ENCODE results near the gene ANKRD36. TPM values are rescaled to one million over a fixed set of nuclear protein-coding genes. Genes with fewer than 3 reads are reported as not detected.
"Not testable (repeated sequence)": the region's sequence is repeated elsewhere in the genome, so short reads cannot be mapped to it uniquely, and the experiment has no call there.

The ANKRD36 gene
- total RNA-seq, 1 donor from 2014 or later, result 9.9 TPM

GRCh38 chr2:97266449-97266848 is 153.5 kb downstream of the ANKRD36 start:
- H3K4me3 ChIP-seq (ENCODE audit: low read depth, low read length); H3K27me3 ChIP-seq (ENCODE audit: control insufficient read depth, insufficient read depth, low read length); H3K36me3 ChIP-seq (ENCODE audit: control insufficient read depth, insufficient read depth, low read length); DNase-seq (ENCODE audit: low read depth): not testable (repeated sequence)

GRCh38 chr2:97267411-97268074 is 154.6 kb downstream of the ANKRD36 start:
- H3K27me3 ChIP-seq (ENCODE audit: control insufficient read depth, insufficient read depth, low read length), result no peaks in the 10 kb centered on the region
- H3K36me3 ChIP-seq (ENCODE audit: control insufficient read depth, insufficient read depth, low read length), result no peaks in the 10 kb centered on the region
- H3K4me3 ChIP-seq (ENCODE audit: low read depth, low read length), result no peak overlapping the region
- no peak for DNase-seq (ENCODE audit: low read depth)
- TF ChIP-seq, protein P1, sequence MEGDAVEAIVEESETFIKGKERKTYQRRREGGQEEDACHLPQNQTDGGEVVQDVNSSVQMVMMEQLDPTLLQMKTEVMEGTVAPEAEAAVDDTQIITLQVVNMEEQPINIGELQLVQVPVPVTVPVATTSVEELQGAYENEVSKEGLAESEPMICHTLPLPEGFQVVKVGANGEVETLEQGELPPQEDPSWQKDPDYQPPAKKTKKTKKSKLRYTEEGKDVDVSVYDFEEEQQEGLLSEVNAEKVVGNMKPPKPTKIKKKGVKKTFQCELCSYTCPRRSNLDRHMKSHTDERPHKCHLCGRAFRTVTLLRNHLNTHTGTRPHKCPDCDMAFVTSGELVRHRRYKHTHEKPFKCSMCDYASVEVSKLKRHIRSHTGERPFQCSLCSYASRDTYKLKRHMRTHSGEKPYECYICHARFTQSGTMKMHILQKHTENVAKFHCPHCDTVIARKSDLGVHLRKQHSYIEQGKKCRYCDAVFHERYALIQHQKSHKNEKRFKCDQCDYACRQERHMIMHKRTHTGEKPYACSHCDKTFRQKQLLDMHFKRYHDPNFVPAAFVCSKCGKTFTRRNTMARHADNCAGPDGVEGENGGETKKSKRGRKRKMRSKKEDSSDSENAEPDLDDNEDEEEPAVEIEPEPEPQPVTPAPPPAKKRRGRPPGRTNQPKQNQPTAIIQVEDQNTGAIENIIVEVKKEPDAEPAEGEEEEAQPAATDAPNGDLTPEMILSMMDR (IDR thresholded peaks at IDR 0.05; ENCODE audit: insufficient read depth, low read length, poor library complexity, severe bottlenecking), result no peak

GRCh38 chr2:97268075-97268591 is 155.2 kb downstream of the ANKRD36 start:
- not testable (repeated sequence) for H3K36me3 ChIP-seq (ENCODE audit: control insufficient read depth, insufficient read depth, low read length); DNase-seq (ENCODE audit: low read depth); H3K4me3 ChIP-seq (ENCODE audit: low read depth, low read length); H3K27me3 ChIP-seq (ENCODE audit: control insufficient read depth, insufficient read depth, low read length)

- not testable (repeated sequence) for H3K4me3 ChIP-seq (ENCODE audit: low read depth, low read length); H3K27me3 ChIP-seq (ENCODE audit: control insufficient read depth, insufficient read depth, low read length); H3K36me3 ChIP-seq (ENCODE audit: control insufficient read depth, insufficient read depth, low read length); DNase-seq (ENCODE audit: low read depth)
These were observed 163.4 kb downstream of the ANKRD36 start for GRCh38 chr2:97276232-97276798.

- not testable (repeated sequence) for DNase-seq (ENCODE audit: low read depth); H3K4me3 ChIP-seq (ENCODE audit: low read depth, low read length); H3K36me3 ChIP-seq (ENCODE audit: control insufficient read depth, insufficient read depth, low read length)
These were observed 172.2 kb downstream of the ANKRD36 start for GRCh38 chr2:97285187-97285586.

DNA sequence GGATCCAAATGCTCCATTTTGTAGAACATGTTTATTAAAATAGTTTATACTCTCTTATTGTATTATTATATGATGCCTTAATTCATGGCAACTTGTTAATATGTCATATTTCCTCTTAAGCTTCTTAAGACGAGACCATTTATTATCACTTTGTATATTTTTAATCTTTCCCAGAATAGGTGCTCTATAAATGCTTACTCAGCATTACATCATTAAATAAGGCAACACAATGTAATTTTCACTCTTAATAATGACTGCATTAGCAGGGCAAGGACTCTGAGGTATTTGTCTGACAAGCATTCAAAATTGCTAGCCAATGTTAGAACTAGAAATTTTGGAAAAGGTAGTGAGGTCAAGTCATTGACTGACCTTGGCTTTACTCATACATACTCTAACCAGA is 180.7 kb downstream of the ANKRD36 start:
- H3K36me3 ChIP-seq (ENCODE audit: control insufficient read depth, insufficient read depth, low read length); DNase-seq (ENCODE audit: low read depth); H3K27me3 ChIP-seq (ENCODE audit: control insufficient read depth, insufficient read depth, low read length); H3K4me3 ChIP-seq (ENCODE audit: low read depth, low read length): not testable (repeated sequence)

More at GRCh38 chr2:97285187-97285586, 172.2 kb downstream of the ANKRD36 start:
- H3K27me3 ChIP-seq (ENCODE audit: control insufficient read depth, insufficient read depth, low read length), result not testable (repeated sequence)

Other genes with a start within 250 kb of the ANKRD36 start
- 62.4 and 67.8 TPM in 2 replicates for gene SEMA4C, start 243.1 kb upstream of the ANKRD36 start, total RNA-seq
- 0.25 TPM in 1 of 2 replicates, not detected in the other for gene FAM178B, start 126.6 kb upstream of the ANKRD36 start, total RNA-seq
- 19.5 and 22.4 TPM in 2 replicates for gene FAHD2B, start 18.3 kb upstream of the ANKRD36 start, total RNA-seq